H1 (cell line): ENCODE results near the gene AGAP1. TPM values are rescaled to one million over a fixed set of nuclear protein-coding genes. Genes with fewer than 3 reads are reported as not detected.

Experiments
- CTCF ChIA-PET: fragments of 300-600 bp; sonication (Branson Sonifier 250); formaldehyde crosslinking; loops from one replicate; lab custom pipeline; 2021; ENCODE audit not compliant: partially characterized antibody; lab: Charles Lee
- POLR2A ChIA-PET: fragments of 300-600 bp; sonication (Branson Sonifier 250); formaldehyde crosslinking; loops from one replicate; lab custom pipeline; 2021; ENCODE audit warnings: inconsistent platforms; ENCODE audit not compliant: partially characterized antibody; lab: Charles Lee
- DNase-seq, 2 experiments: peaks; one replicate each; pipeline versions ENCODE4 v3.0.0 to v3.0.0-alpha.2; 2010 to 2022; ENCODE audit warnings: low spot score in 2 of 2, low read depth in 1 of 2, mixed read lengths in 1 of 2
- FAIRE-seq: peaks from 2 replicates; lab custom pipeline; 2011; peaks lifted over from hg19 to GRCh38; lab: Jason Lieb, UNC
- H2AFZ ChIP-seq: 2 replicates; pipeline ENCODE4 v1.8.1; 2012; ENCODE audit warnings: low read length, inconsistent platforms
- H2AK5ac ChIP-seq: 2 replicates; pipeline ENCODE4 v1.6.1; 2013; ENCODE audit warnings: low read depth, low read length
- H2BK120ac ChIP-seq: replicated peaks from 2 replicates; pipeline ENCODE3; 2013; ENCODE audit warnings: low read depth, low read length, inconsistent platforms
- H2BK12ac ChIP-seq: 2 replicates; pipeline ENCODE4 v1.6.1; 2013; ENCODE audit warnings: low read depth, low read length
- H2BK15ac ChIP-seq: 2 replicates; pipeline ENCODE4 v1.6.1; 2013; ENCODE audit warnings: low read length
- H2BK20ac ChIP-seq: 2 replicates; pipeline ENCODE4 v1.6.1; 2013; ENCODE audit warnings: low read length
- H2BK5ac ChIP-seq: 2 replicates; pipeline ENCODE4 v1.6.1; 2013; ENCODE audit warnings: low read depth, low read length
- H3K14ac ChIP-seq: 2 replicates; pipeline ENCODE4 v1.6.1; 2013; ENCODE audit warnings: inconsistent platforms; ENCODE audit not compliant: insufficient read length
- H3K18ac ChIP-seq: 2 replicates; pipeline ENCODE4 v1.6.1; 2013; ENCODE audit warnings: low read length; ENCODE audit errors: extremely low read depth
- H3K23ac ChIP-seq: 2 replicates; pipeline ENCODE4 v1.6.1; 2013; ENCODE audit warnings: inconsistent platforms; ENCODE audit not compliant: insufficient read length
- H3K23me2 ChIP-seq: 2 replicates; pipeline ENCODE4 v1.6.1; 2013; ENCODE audit warnings: low read depth, low read length
- H3K27ac ChIP-seq: 2 replicates; pipeline ENCODE4 v1.6.1; 2011; ENCODE audit warnings: low read depth, low read length, inconsistent platforms
- H3K27me3 ChIP-seq, 4 experiments: replicated peaks in 1 of 4; 1 replicate in 1 of 4; 2 replicates in 3 of 4; pipeline versions ENCODE4 v1.6.1 to v1.8.1; 2011 to 2013; ENCODE audit warnings: low read length in 3 of 4, mild to moderate bottlenecking in 3 of 4, inconsistent platforms in 2 of 4, mixed read lengths in 2 of 4, moderate library complexity in 1 of 4; ENCODE audit not compliant: control insufficient read depth in 3 of 4, insufficient read depth in 3 of 4; ENCODE audit errors: extremely low read depth in 1 of 4
- H3K36me3 ChIP-seq, 4 experiments: 2 replicates each; pipeline versions ENCODE4 v1.6.1 to v1.8.1; 2011 to 2013; ENCODE audit warnings: mild to moderate bottlenecking in 4 of 4, low read length in 3 of 4, moderate library complexity in 2 of 4, control low read depth in 1 of 4, inconsistent platforms in 1 of 4; ENCODE audit not compliant: insufficient read depth in 4 of 4, control insufficient read depth in 2 of 4
- H3K4ac ChIP-seq: replicated peaks from 2 replicates; pipeline ENCODE3; 2013; ENCODE audit warnings: low read length, low read depth, mixed read lengths, inconsistent platforms; ENCODE audit not compliant: insufficient read length
- H3K4me1 ChIP-seq, 4 experiments: replicated peaks in 1 of 4; 1 replicate in 1 of 4; 2 replicates in 3 of 4; pipeline versions ENCODE4 v1.6.1 to v1.8.1; 2011 to 2013; ENCODE audit warnings: low read length in 3 of 4, inconsistent platforms in 2 of 4, mixed read lengths in 1 of 4; ENCODE audit not compliant: insufficient read depth in 4 of 4, control insufficient read depth in 3 of 4
- H3K4me2 ChIP-seq, 2 experiments: 2 replicates each; pipeline versions ENCODE4 v1.6.1 to v1.8.1; 2011 to 2013; ENCODE audit warnings: low read depth in 2 of 2, low read length in 2 of 2, control low read depth in 1 of 2, inconsistent platforms in 1 of 2, mild to moderate bottlenecking in 1 of 2; ENCODE audit not compliant: insufficient read depth in 1 of 2
- H3K4me3 ChIP-seq, 4 experiments: fragments of 200-600, 300-600 bp in 1 of 4; sonication (generic), shearing (Covaris generic), sonication (Bioruptor Twin) in 1 of 4; 2 replicates each; pipeline versions ENCODE4 v1.5.1 to v1.8.1; 2011 to 2016; ENCODE audit warnings: low read length in 4 of 4, low read depth in 3 of 4, control low read depth in 2 of 4, inconsistent platforms in 2 of 4, mild to moderate bottlenecking in 2 of 4, mixed read lengths in 1 of 4, moderate library complexity in 1 of 4; ENCODE audit not compliant: insufficient read depth in 2 of 4; ENCODE audit errors: extremely low read depth in 1 of 4
- H3K56ac ChIP-seq: replicated peaks from 2 replicates; pipeline ENCODE3; 2013; ENCODE audit warnings: low read depth, mild to moderate bottlenecking, mixed read lengths, low read length, inconsistent platforms; ENCODE audit not compliant: insufficient read length
- H3K79me1 ChIP-seq: 2 replicates; pipeline ENCODE4 v1.6.1; 2013; ENCODE audit warnings: low read depth, low read length, control low read depth
- H3K79me2 ChIP-seq, 2 experiments: 2 replicates each; pipeline versions ENCODE4 v1.6.1 to v1.8.1; 2012 to 2013; ENCODE audit warnings: low read length in 2 of 2, mild to moderate bottlenecking in 2 of 2, inconsistent platforms in 1 of 2; ENCODE audit not compliant: insufficient read depth in 2 of 2, control insufficient read depth in 1 of 2
- H3K9ac ChIP-seq, 4 experiments: replicated peaks in 1 of 4; 1 replicate in 1 of 4; 2 replicates in 3 of 4; pipeline versions ENCODE4 v1.6.1 to v1.8.1; 2011 to 2013; ENCODE audit warnings: low read depth in 3 of 4, low read length in 3 of 4, control low read depth in 2 of 4, mild to moderate bottlenecking in 2 of 4, moderate library complexity in 2 of 4, inconsistent platforms in 1 of 4; ENCODE audit errors: extremely low read depth in 1 of 4
- H3K9me3 ChIP-seq, 2 experiments: 2 replicates each; pipeline versions ENCODE4 v1.6.1 to v1.8.1; 2012 to 2013; ENCODE audit warnings: mild to moderate bottlenecking in 2 of 2, moderate library complexity in 2 of 2, control low read depth in 1 of 2, inconsistent platforms in 1 of 2, low read depth in 1 of 2, low read length in 1 of 2, mixed read lengths in 1 of 2; ENCODE audit not compliant: insufficient read depth in 2 of 2
- H4K20me1 ChIP-seq, 2 experiments: replicated peaks in 1 of 2; 2 replicates each; pipeline versions ENCODE3 to v1.8.1; 2011 to 2013; ENCODE audit warnings: inconsistent platforms in 2 of 2, low read length in 2 of 2, mild to moderate bottlenecking in 1 of 2; ENCODE audit not compliant: insufficient read depth in 2 of 2, control insufficient read depth in 1 of 2
- H4K5ac ChIP-seq: 2 replicates; pipeline ENCODE4 v1.6.1; 2013; ENCODE audit warnings: low read length, low read depth, mixed read lengths, inconsistent platforms; ENCODE audit not compliant: insufficient read length
- H4K8ac ChIP-seq: 2 replicates; pipeline ENCODE4 v1.8.0; 2013; ENCODE audit warnings: mild to moderate bottlenecking, moderate library complexity, low read length, inconsistent platforms; ENCODE audit not compliant: insufficient read depth; ENCODE audit errors: extremely low read depth
- H4K91ac ChIP-seq: replicated peaks from 2 replicates; pipeline ENCODE3; 2013; ENCODE audit warnings: low read length, mixed read lengths, inconsistent platforms; ENCODE audit not compliant: insufficient read length
- CTBP2 ChIP-seq: IDR thresholded peaks from 2 replicates; pipeline ENCODE4 v1.7.0; 2011; ENCODE audit warnings: borderline replicate concordance, mild to moderate bottlenecking, moderate library complexity, mixed read lengths, low read length; ENCODE audit not compliant: insufficient read depth, insufficient read length
- EZH2 ChIP-seq: fragments of 200-600 bp; sonication (generic); IDR thresholded peaks from 2 replicates; pipeline ENCODE4 v1.7.1; 2012; ENCODE audit warnings: low read depth, mild to moderate bottlenecking, moderate library complexity, low read length, inconsistent platforms; ENCODE audit not compliant: severe bottlenecking
- GABPA ChIP-seq: IDR thresholded peaks from 2 replicates; pipeline ENCODE4 v1.6.1; 2011; ENCODE audit warnings: mild to moderate bottlenecking, low read length, moderate library complexity, borderline replicate concordance; ENCODE audit not compliant: insufficient read depth
- HDAC6 ChIP-seq: IDR thresholded peaks from one replicate; pipeline ENCODE4 v1.7.1; 2012; ENCODE audit warnings: low read depth, mild to moderate bottlenecking, inconsistent platforms, low read length, moderate library complexity
- POLR2A ChIP-seq, 2 experiments: IDR thresholded peaks; 1 replicate in 1 of 2; 2 replicates in 1 of 2; pipeline ENCODE4 v1.6.1; 2011; ENCODE audit warnings: low read depth in 2 of 2, low read length in 2 of 2, mild to moderate bottlenecking in 2 of 2; ENCODE audit errors: control extremely low read depth in 1 of 2
- POLR2AphosphoS5 ChIP-seq: IDR thresholded peaks from 2 replicates; pipeline ENCODE4 v1.6.1; 2011; ENCODE audit warnings: low read depth, low read length
- RAD21 ChIP-seq, 2 experiments: IDR thresholded peaks in 1 of 2; conservative IDR thresholded peaks in 1 of 2; 2 replicates each; pipeline ENCODE4 v1.6.1; 2011; ENCODE audit warnings: low read depth in 2 of 2, low read length in 2 of 2, improper control_type of control experiment in 1 of 2, inconsistent platforms in 1 of 2, mild to moderate bottlenecking in 1 of 2, moderate library complexity in 1 of 2
- RFX5 ChIP-seq: IDR thresholded peaks from 2 replicates; pipeline ENCODE4 v1.6.1; 2011; ENCODE audit warnings: low read depth, low read length, improper control_type of control experiment, borderline replicate concordance
- RNF2 ChIP-seq: fragments of 200-900, 300-1000 bp; sonication (generic); IDR thresholded peaks from 2 replicates; pipeline ENCODE4 v1.7.1; 2016; ENCODE audit warnings: borderline replicate concordance, low read depth, mild to moderate bottlenecking, antibody characterized with exemption, low read length; ENCODE audit not compliant: poor library complexity, severe bottlenecking; ENCODE audit errors: missing control alignments
- TBP ChIP-seq: IDR thresholded peaks from 2 replicates; pipeline ENCODE4 v1.6.1; 2011; ENCODE audit warnings: low read depth, low read length, improper control_type of control experiment
- WGBS, 2 experiments: shearing (Covaris generic) in 1 of 2; methylation state at CpG; one replicate each; pipeline versions ENCODE4 v1.1.6 to v1.1.7; 2013 to 2015; ENCODE audit warnings: low lambda C conversion rate in 2 of 2, mixed read lengths in 2 of 2, inconsistent platforms in 1 of 2, low coverage in 1 of 2, missing lambda C conversion rate in 1 of 2; ENCODE audit not compliant: insufficient replicate concordance in 2 of 2, insufficient coverage in 1 of 2, insufficient read length in 1 of 2; ENCODE audit errors: extremely low coverage in 1 of 2, missing lambda C conversion rate in 1 of 2; 5-methylcytosine and 5-hydroxymethylcytosine counted together
- polyA plus RNA-seq, 7 experiments: library from polyadenylated mRNA; depleted of rRNA in 3 of 7; stranded (reverse) in 5 of 7; unstranded in 2 of 7; fragments of >200 nt in 5 of 7; fragments of 200-250 nt in 2 of 7; gene quantifications; 1 replicate in 5 of 7; 2 replicates in 1 of 7; 4 replicates in 1 of 7; pipeline versions ENCODE4 v1.2.1 to v1.2.3, GENCODE V29; 2011 to 2013; ENCODE audit warnings: missing spikeins in 2 of 7, mixed read lengths in 2 of 7
- total RNA-seq: library from RNA; stranded (reverse); fragmentation: NEBNext Ultra II Directional; extraction: Animal tissue kit (Norgen Biotek cat#: 25700); gene quantifications from 2 replicates; pipeline ENCODE4 v1.2.1, GENCODE V29; 2021
- TF ChIP-seq, protein P1 (sequence below): IDR thresholded peaks from 2 replicates; pipeline ENCODE4 v1.6.1; 2011; ENCODE audit warnings: low read depth, mild to moderate bottlenecking, low read length; ENCODE audit not compliant: insufficient read depth

The AGAP1 gene
- total and polyA plus RNA-seq, 2 of the 8 experiments (the other 6 are each of a cell fraction or from before 2014, with no cell fraction given): 18.1 to 39.4 TPM

DNA sequence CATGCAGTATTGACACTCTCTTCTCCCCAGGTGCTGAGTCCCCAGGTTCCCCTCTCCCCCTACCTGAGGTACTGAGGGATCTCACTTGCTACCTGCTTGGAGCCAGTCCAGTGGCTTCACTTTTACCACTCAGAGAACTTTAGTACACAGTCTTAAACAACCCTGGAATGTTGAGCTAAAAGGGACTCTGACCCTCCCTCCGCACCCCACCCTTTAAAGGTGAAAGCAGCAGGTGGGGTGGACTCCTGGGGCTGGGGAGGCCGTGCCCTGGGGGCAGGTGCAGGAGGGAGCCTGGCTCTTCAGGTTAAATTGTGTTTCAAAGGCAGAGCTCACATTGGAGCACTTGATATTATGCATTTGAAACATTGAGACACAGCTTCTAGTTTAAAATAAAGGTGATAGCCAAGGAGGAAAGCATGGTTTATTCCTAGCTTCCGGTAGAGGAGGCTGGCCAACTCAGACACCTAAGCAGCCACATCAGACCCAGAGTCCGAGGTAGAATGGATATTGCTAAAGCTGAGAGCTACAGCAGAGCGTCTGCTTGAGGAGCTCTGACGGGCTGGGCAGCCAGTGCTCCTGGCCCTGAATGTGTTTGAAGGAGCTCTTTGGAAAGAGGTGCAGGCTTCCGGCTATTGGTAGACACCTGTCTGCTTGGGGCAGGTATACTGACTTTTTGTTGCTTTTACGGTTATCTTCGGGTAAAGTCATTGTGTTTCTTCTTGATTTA is 196.4 kb downstream of the AGAP1 start:
- DNase-seq (no peak), FAIRE-seq (no peak)
- Histone ChIP-seq H2BK12ac (no peak overlapping the region), H3K14ac (no peak overlapping the region), H3K9me3 (no peaks in the 10 kb centered on the region), H3K36me3 (no peaks in the 10 kb centered on the region), H3K23me2 (no peaks in the 10 kb centered on the region), H3K27me3 (no peaks in the 10 kb centered on the region), H3K79me2 (peaks cover 0 to 89% of the 10 kb centered on the region in 2 experiments; a peak in 3 of 4 replicates), H3K9ac (no peak overlapping the region), H2BK5ac (no peak overlapping the region), H4K5ac (no peak overlapping the region), H3K4me3 (no peak overlapping the region), H3K79me1 (peaks cover 36% of the 10 kb centered on the region), H3K23ac (no peak overlapping the region), H2BK20ac (no peak overlapping the region), H4K91ac (no peak overlapping the region), H4K20me1 (peaks cover 19 to 29% of the 10 kb centered on the region in 2 experiments), H3K56ac (no peak overlapping the region), H2AK5ac (no peak overlapping the region), H3K27ac (no peak overlapping the region), H2BK15ac (no peak overlapping the region), H2AFZ (no peak overlapping the region), H3K4me1 (peaks cover 0 to 15% (median 4%) of the 10 kb centered on the region in 4 experiments; a peak in 6 of 7 replicates), H2BK120ac (no peak overlapping the region), H3K4me2 (no peak overlapping the region), H3K18ac (no peak overlapping the region), H3K4ac (no peak overlapping the region), H4K8ac (no peak overlapping the region)
- 93% methylated on average over 9 of the region's 9 CpGs; no CpG with 5 or more reads in 1 of the 2 experiments for WGBS, 2 experiments
- ChIA-PET POLR2A (no interaction called here), CTCF (interaction anchor here (0.6 to 1.3 kb wide), 5 partner anchors 9 to 488 kb away, joined by 3 to 4 read pairs (median 3); no protein-coding TSS in a partner anchor)
- no peak for TF ChIP-seq TBP
- TF ChIP-seq RFX5: no peak
- TF ChIP-seq, protein P1, sequence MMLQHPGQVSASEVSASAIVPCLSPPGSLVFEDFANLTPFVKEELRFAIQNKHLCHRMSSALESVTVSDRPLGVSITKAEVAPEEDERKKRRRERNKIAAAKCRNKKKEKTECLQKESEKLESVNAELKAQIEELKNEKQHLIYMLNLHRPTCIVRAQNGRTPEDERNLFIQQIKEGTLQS: no peak
- TF ChIP-seq POLR2A (IDR thresholded peaks at IDR 0.05; ENCODE audit: control extremely low read depth in 1 of 2, low read depth in 2 of 2, low read length in 2 of 2): no peak
- TF ChIP-seq RNF2: no peak
- TF ChIP-seq EZH2: no peak
- no peak for TF ChIP-seq RAD21 (IDR thresholded peaks at IDR 0.05 in 1 of 2, conservative IDR thresholded peaks at IDR 0.05 in 1 of 2; ENCODE audit: low read depth in 2 of 2, low read length in 2 of 2)
- TF ChIP-seq POLR2AphosphoS5: no peak
- TF ChIP-seq HDAC6: no peak
- TF ChIP-seq CTBP2: no peak
- TF ChIP-seq GABPA: no peak
